Activated T-helper 2 cell treated with anti-CD3 and anti-CD28 coated beads, Interferon-gamma antibody, Interleukin-2, Interleukin-4, amounts not matched to agents 10 μg/mL and 5 μg/mL and 100 μg/mL, durations not matched to agents 14 hours and 24 hours and 36 hours (primary cell): ENCODE data around the gene CKAP4. TPM values are rescaled to one million over a fixed set of nuclear protein-coding genes. Genes with fewer than 3 reads are reported as not detected.

ENCODE experiments used
- DNase-seq: peaks from one replicate; pipeline ENCODE4 v3.0.0; 2021; ENCODE audit warnings: low spot score
- H3K27ac Mint-ChIP-seq: one replicate; pipeline ENCODE4 v1.8.0; 2021; ENCODE audit warnings: mixed read lengths
- H3K27me3 Mint-ChIP-seq: one replicate; pipeline ENCODE4 v1.8.0; 2021; ENCODE audit warnings: low read depth, mixed read lengths
- H3K36me3 Mint-ChIP-seq: one replicate; pipeline ENCODE4 v1.8.0; 2021; ENCODE audit warnings: low read depth, mixed read lengths
- H3K4me1 Mint-ChIP-seq: one replicate; pipeline ENCODE4 v1.8.0; 2021; ENCODE audit warnings: low read depth, mixed read lengths
- H3K4me3 Mint-ChIP-seq: one replicate; pipeline ENCODE4 v1.8.0; 2021; ENCODE audit warnings: low read depth, mild to moderate bottlenecking, moderate library complexity, mixed read lengths
- H3K9me3 Mint-ChIP-seq: one replicate; pipeline ENCODE4 v1.8.0; 2021; ENCODE audit warnings: mixed read lengths
- intact Hi-C: fragments of 100-400 bp; cut with micrococcal nuclease; formaldehyde crosslinking; loops from one replicate; pipeline ENCODE4 v1.15.1; 2023
- total RNA-seq: library from RNA; stranded (reverse); gene quantifications from 2 replicates; pipeline ENCODE4 v1.2.3, GENCODE V29; 2022

Gene CKAP4
- total RNA-seq, 1 donor from 2014 or later: 5.7 TPM

- intact Hi-C loops: no loop called here
- no peak overlapping the region for H3K27ac Mint-ChIP-seq
- H3K27me3 Mint-ChIP-seq: peaks cover 15% of the 10 kb centered on the region
- H3K36me3 Mint-ChIP-seq: peaks cover 2% of the 10 kb centered on the region
- H3K9me3 Mint-ChIP-seq: peaks cover 5% of the 10 kb centered on the region
- peaks cover 18% of the 10 kb centered on the region for H3K4me1 Mint-ChIP-seq
- no peak for DNase-seq
- no peak overlapping the region for H3K4me3 Mint-ChIP-seq
Observed at GRCh38 chr12:106284358-106285105, 36.7 kb upstream of the CKAP4 start.

- intact Hi-C loops: loop anchor here (1.0 to 2.0 kb wide), 2 partner anchors 32 to 55 kb away; no protein-coding TSS in a partner anchor
- Mint-ChIP-seq H3K4me3 (no peak overlapping the region), H3K27ac (no peak overlapping the region), H3K9me3 (peaks cover 5% of the 10 kb centered on the region), H3K36me3 (peaks cover 2% of the 10 kb centered on the region), H3K4me1 (peaks cover 10% of the 10 kb centered on the region), H3K27me3 (peaks cover 24% of the 10 kb centered on the region)
- peak; percentile 18 for DNase-seq
Observed at GRCh38 chr12:106282457-106283097, 34.8 kb upstream of the CKAP4 start.

GRCh38 chr12:106281804-106282203 lies 34.0 kb upstream of the CKAP4 start:
- intact Hi-C loops: loop anchor here (1.0 to 2.0 kb wide), 2 partner anchors 31 to 55 kb away; no protein-coding TSS in a partner anchor
- peaks cover 5% of the 10 kb centered on the region for H3K9me3 Mint-ChIP-seq
- H3K4me1 Mint-ChIP-seq: peaks cover 10% of the 10 kb centered on the region
- peaks cover 2% of the 10 kb centered on the region for H3K36me3 Mint-ChIP-seq
- no peak for DNase-seq
- H3K27ac Mint-ChIP-seq: no peak overlapping the region
- peaks cover 27% of the 10 kb centered on the region for H3K27me3 Mint-ChIP-seq
- no peak overlapping the region for H3K4me3 Mint-ChIP-seq

- H3K4me1 Mint-ChIP-seq: peaks cover 10% of the 10 kb centered on the region
- peaks cover 27% of the 10 kb centered on the region for H3K27me3 Mint-ChIP-seq
- no peak overlapping the region for H3K27ac Mint-ChIP-seq
- intact Hi-C loops: no loop called here
- peaks cover 5% of the 10 kb centered on the region for H3K9me3 Mint-ChIP-seq
- H3K36me3 Mint-ChIP-seq: peaks cover 2% of the 10 kb centered on the region
- no peak overlapping the region for H3K4me3 Mint-ChIP-seq
- no peak for DNase-seq
Observed at GRCh38 chr12:106281056-106281782, 33.4 kb upstream of the CKAP4 start.

- intact Hi-C loops: no loop called here
- H3K27me3 Mint-ChIP-seq: peaks cover 27% of the 10 kb centered on the region
- no peak overlapping the region for H3K4me3 Mint-ChIP-seq
Observed at GRCh38 chr12:106280106-106280505, 32.3 kb upstream of the CKAP4 start.

GRCh38 chr12:106276032-106276740 lies 28.4 kb upstream of the CKAP4 start:
- peaks cover 20% of the 10 kb centered on the region for H3K27me3 Mint-ChIP-seq
- no peak overlapping the region for H3K27ac Mint-ChIP-seq
- H3K9me3 Mint-ChIP-seq: no peaks in the 10 kb centered on the region
- intact Hi-C loops: no loop called here
- DNase-seq: no peak
- no peak overlapping the region for H3K4me3 Mint-ChIP-seq
- H3K4me1 Mint-ChIP-seq: no peaks in the 10 kb centered on the region
- H3K36me3 Mint-ChIP-seq: no peaks in the 10 kb centered on the region

More at GRCh38 chr12:106280106-106280505, 32.3 kb upstream of the CKAP4 start:
- DNase-seq: no peak
- peaks cover 5% of the 10 kb centered on the region for H3K9me3 Mint-ChIP-seq
- H3K4me1 Mint-ChIP-seq: peaks cover 9% of the 10 kb centered on the region
- H3K27ac Mint-ChIP-seq: no peak overlapping the region
- H3K36me3 Mint-ChIP-seq: peaks cover 2% of the 10 kb centered on the region

- peaks cover 23% of the 10 kb centered on the region for H3K27me3 Mint-ChIP-seq
- no peaks in the 10 kb centered on the region for H3K9me3 Mint-ChIP-seq
- H3K27ac Mint-ChIP-seq: no peak overlapping the region
- no peak for DNase-seq
- H3K4me3 Mint-ChIP-seq: no peak overlapping the region
- no peaks in the 10 kb centered on the region for H3K36me3 Mint-ChIP-seq
- peaks cover 5% of the 10 kb centered on the region for H3K4me1 Mint-ChIP-seq
- intact Hi-C loops: no loop called here
Observed at GRCh38 chr12:106275458-106275857, 27.6 kb upstream of the CKAP4 start.

GRCh38 chr12:106274575-106275121 lies 26.8 kb upstream of the CKAP4 start:
- H3K27me3 Mint-ChIP-seq: peaks cover 18% of the 10 kb centered on the region
- no peaks in the 10 kb centered on the region for H3K9me3 Mint-ChIP-seq
- H3K4me3 Mint-ChIP-seq: no peak overlapping the region
- peaks cover 11% of the 10 kb centered on the region for H3K4me1 Mint-ChIP-seq
- DNase-seq: no peak
- intact Hi-C loops: no loop called here
- no peak overlapping the region for H3K27ac Mint-ChIP-seq
- H3K36me3 Mint-ChIP-seq: no peaks in the 10 kb centered on the region

GRCh38 chr12:106274012-106274411 lies 26.2 kb upstream of the CKAP4 start:
- intact Hi-C loops: no loop called here
- H3K4me3 Mint-ChIP-seq: no peak overlapping the region
- H3K9me3 Mint-ChIP-seq: no peaks in the 10 kb centered on the region
- no peak for DNase-seq
- H3K36me3 Mint-ChIP-seq: no peaks in the 10 kb centered on the region
- H3K27me3 Mint-ChIP-seq: peaks cover 15% of the 10 kb centered on the region
- H3K4me1 Mint-ChIP-seq: peaks cover 17% of the 10 kb centered on the region
- no peak overlapping the region for H3K27ac Mint-ChIP-seq

GRCh38 chr12:106273491-106273890 lies 25.7 kb upstream of the CKAP4 start:
- Mint-ChIP-seq H3K27ac (no peak overlapping the region), H3K36me3 (no peaks in the 10 kb centered on the region), H3K9me3 (no peaks in the 10 kb centered on the region), H3K4me3 (no peak overlapping the region), H3K4me1 (peaks cover 22% of the 10 kb centered on the region), H3K27me3 (peaks cover 15% of the 10 kb centered on the region)
- DNase-seq: no peak
- intact Hi-C loops: no loop called here

GRCh38 chr12:106271575-106272505 lies 24.0 kb upstream of the CKAP4 start:
- intact Hi-C loops: no loop called here
- H3K4me3 Mint-ChIP-seq: no peak overlapping the region
- DNase-seq: no peak
- no peak overlapping the region for H3K27ac Mint-ChIP-seq
- no peaks in the 10 kb centered on the region for H3K9me3 Mint-ChIP-seq
- H3K36me3 Mint-ChIP-seq: no peaks in the 10 kb centered on the region
- H3K4me1 Mint-ChIP-seq: peaks cover 36% of the 10 kb centered on the region
- H3K27me3 Mint-ChIP-seq: peaks cover 6% of the 10 kb centered on the region
